ENCODE data around the gene YBX3.
"Not testable (repeated sequence)": the region's sequence is repeated elsewhere in the genome, so short reads cannot be mapped to it uniquely, and the experiment has no call there.

YBX3 gene

GRCh38 chr12:10722905-10723746 is at the start of gene YBX3:
Gene YBX3 (minus strand): TSS chr12:10723323. CDS start chr12:10723111, 212 bp downstream.
- DNase-seq, result no peak

DNA sequence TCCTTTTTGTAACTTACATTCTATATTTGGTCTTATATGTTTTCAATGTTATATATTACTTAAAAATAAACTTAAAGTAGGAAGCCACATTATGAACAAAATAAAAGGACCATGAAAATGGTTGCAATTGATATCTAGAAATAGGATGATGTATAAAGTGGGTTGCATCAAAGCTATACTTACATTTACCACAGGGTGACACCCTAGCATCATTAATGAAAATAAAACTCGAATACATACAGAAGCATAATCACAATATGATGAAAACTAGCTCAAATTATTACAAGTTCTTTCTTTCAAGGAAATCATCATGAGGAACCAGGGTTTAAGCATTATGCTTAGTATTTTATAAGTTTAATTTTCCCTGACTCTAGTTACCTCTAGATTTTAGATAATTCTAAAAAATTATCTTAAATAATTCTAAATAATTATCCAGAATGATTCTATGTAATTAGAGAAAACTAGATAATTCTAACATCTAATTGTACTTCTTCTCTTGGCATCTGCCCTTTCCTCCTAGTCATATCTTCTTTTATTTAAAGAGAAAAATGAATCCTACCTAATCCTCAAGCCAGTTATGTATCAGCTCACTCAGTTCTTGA is 48.1 kb upstream of the YBX3 start:
- no peak for DNase-seq

- no peak for DNase-seq
These were observed 36.5 kb upstream of the YBX3 start for GRCh38 chr12:10759657-10760056.

DNA sequence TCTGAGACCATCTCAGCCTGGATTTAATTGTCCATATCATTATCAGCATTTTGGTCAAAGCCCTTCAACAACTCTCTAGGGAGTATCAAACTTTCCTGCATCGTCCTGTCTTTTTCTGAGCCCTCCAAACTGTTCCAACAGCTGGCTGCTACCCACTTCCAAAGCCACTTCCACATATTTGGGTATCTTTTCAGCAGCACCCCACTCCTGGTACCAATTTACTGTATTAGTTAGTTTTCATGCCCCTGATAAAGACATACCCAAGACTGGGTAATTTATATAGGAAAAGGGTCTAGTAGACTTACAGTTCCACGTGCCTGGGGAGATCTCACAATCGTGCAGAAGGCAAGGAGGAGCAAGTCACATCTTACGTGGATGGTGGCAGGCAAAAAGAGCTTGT is 33.1 kb upstream of the YBX3 start:
- no peak for DNase-seq

GRCh38 chr12:10753059-10753458 is 29.9 kb upstream of the YBX3 start:
- no peak for DNase-seq

DNA sequence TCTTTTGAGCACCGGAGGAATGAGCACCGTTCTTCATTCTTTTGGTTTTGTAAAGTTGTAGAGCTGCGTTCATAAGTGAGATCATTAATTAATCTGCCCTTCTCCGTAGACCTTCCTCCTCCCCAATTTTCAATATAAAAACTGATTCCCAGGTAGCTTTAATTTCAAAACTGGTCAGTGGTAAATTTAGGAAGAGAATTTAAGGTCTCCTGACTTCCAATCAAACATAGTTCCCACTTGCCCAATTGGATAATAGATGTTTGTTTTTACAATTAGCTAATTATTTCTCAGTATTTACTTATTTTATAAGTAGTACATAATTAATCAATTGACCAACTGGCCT is 27.2 kb upstream of the YBX3 start:
- no peak for DNase-seq

GRCh38 chr12:10749700-10750384 is 26.7 kb upstream of the YBX3 start:
- DNase-seq, result peak; percentile 70

GRCh38 chr12:10747730-10748129 is 24.6 kb upstream of the YBX3 start:
- no peak for DNase-seq

GRCh38 chr12:10743420-10743819 is 20.3 kb upstream of the YBX3 start:
- not testable (repeated sequence) for DNase-seq

GRCh38 chr12:10741845-10742244 is 18.7 kb upstream of the YBX3 start:
- no peak for DNase-seq

- DNase-seq, result no peak
These were observed 17.1 kb upstream of the YBX3 start for GRCh38 chr12:10740182-10740581.

DNA sequence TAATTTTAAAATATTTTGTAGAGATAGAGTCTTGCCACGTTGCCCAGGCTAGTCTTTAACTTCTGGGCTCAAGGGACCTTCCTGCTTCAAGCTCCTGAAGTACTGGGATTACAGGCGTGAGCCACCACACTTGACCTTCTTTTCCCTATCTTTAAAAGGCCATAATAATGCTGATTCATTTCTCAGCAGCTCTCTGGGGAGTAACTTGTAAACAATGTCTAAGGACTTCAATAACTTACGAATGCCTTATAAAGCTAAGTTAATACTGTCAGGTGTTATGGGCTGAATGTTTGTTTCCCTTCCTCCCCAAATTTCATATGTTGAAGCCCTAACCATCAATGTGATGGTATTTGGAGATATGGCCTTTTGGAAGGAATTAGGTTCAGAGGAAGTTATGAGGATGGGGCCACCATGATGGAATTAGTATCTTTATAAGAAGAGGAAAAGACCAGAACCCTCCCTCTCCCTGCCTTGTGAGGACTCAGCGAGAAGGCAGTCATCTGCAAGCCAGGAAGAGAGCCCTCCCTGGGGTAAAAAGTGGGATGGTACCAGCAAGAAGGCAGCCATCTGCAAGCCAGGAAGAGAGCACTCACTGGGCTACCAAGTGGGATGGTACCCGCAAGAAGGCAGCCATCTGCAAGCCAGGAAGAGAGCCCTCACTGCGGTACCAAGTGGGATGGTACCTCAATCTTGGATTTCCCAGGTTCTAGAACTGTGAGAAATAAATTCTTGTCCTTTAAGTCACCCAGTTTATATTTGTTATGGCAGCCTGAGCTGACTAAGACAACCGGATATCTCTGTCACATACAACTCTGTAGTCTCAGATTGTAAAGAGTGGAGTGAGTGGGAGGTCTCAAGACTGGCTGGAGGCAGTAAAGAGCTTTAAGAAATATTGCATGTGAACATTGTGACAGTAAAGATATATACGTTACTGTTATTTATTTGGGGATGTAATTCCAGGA is 16.3 kb upstream of the YBX3 start:
- no peak for DNase-seq

- no peak for DNase-seq
These were observed 14.1 kb upstream of the YBX3 start for GRCh38 chr12:10737249-10737648.

DNA sequence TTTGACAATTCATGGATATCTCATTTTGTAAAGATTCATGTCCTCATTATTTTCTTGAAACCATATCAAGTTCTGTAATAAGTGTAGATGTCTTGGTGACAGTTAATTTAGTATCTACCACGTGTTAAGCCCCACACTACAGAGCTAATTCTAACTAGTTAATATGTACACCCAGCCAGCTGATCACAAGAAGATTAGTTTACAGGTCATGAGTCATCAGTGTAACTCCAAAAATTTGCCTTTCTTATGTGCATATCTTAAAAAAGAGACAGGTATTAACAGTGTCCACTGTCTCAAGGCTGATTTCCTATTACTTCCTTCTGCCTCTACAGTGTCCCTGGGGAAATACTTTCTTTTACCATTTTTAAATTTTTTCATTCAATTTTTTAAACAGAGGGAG is 13.3 kb upstream of the YBX3 start:
- DNase-seq, result no peak

GRCh38 chr12:10735428-10735827 is 12.3 kb upstream of the YBX3 start:
- DNase-seq, result no peak

DNA sequence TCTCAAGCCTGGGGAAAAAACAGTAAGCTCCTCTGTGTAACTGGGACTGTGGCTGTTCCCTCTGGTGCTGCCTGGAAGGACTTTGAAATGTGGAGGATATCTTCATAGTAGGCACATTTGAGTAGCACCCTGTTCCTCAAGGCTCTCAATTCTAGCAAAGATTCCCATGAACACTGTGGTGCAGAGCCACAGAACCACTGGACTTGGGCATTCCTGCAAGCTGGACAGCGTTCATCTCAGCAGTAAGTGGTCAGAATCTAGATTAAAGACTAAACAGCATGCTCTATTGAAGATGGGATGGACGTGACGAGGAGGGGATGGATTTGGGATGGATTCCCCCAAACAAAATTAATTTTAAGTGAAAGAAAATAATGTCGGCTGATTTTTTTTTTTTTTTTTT is 9.4 kb upstream of the YBX3 start:
- DNase-seq, result no peak

- no peak for DNase-seq
These were observed 8.9 kb upstream of the YBX3 start for GRCh38 chr12:10732066-10732465.

DNA sequence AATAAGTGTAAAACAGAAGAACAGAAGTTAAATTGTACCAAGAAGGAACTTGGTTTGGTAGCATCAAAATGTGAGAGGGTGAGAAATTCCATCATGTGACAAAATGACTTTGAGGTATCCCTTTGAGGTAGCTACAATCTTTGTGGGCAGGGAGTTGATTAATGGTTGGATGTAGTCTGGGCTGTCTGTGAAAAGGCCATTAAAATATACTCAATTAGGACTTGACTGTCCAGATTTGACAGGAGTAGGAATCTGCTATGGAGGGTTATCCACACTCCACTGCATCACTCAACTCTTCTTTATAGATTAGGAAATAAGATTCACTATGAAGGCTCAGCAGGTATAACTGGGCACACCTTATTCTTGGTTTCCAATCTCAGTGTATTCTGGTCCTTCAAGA is 7.4 kb upstream of the YBX3 start:
- no peak for DNase-seq

DNA sequence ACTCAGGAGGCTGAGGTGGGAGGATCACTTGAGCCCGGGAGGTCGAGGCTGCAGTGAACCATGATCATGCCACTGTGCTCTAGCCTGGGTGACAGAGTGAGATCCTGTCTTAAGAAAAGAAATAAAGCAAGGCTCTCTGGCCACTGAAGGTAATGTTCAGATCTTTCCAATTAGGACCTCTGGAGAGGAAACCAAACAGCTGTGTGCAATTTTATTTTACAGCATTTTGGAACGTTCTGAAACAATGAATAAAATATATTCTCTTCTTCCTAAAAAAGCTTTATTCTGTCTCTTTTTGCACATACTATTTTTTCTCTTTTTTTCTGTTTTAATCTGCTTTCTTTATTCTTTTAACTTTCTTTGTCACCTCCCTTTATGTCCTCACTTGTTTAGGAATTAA is 5.0 kb upstream of the YBX3 start:
- DNase-seq, result no peak

GRCh38 chr12:10726945-10727344 is 3.8 kb upstream of the YBX3 start:
- DNase-seq, result no peak

- no peak for DNase-seq
These were observed 1.9 kb upstream of the YBX3 start for GRCh38 chr12:10725003-10725402.

- no peak for DNase-seq
These were observed 620 bp downstream of the YBX3 start for GRCh38 chr12:10722502-10722904.
